Ectodermal cell (in vitro differentiated cells): ENCODE measurements around the gene NGEF.

ENCODE experiments used
- H3K27ac ChIP-seq: 2 replicates; pipeline ENCODE4 v1.7.0; 2013; ENCODE audit warnings: mild to moderate bottlenecking, low read depth, low read length; ENCODE audit not compliant: insufficient read depth, poor library complexity, severe bottlenecking
- H3K27me3 ChIP-seq: 2 replicates; pipeline ENCODE4 v1.7.0; 2013; ENCODE audit warnings: mild to moderate bottlenecking, low read length; ENCODE audit not compliant: insufficient read depth, control insufficient read depth, poor library complexity, severe bottlenecking
- H3K36me3 ChIP-seq: one replicate; pipeline ENCODE4 v1.7.0; 2013; ENCODE audit warnings: low read length; ENCODE audit not compliant: control insufficient read depth, insufficient read depth
- H3K4me1 ChIP-seq: one replicate; pipeline ENCODE4 v1.7.0; 2013; ENCODE audit warnings: low read length; ENCODE audit not compliant: control insufficient read depth, insufficient read depth
- H3K4me3 ChIP-seq: 2 replicates; pipeline ENCODE4 v1.7.0; 2013; ENCODE audit warnings: low read depth, low read length, control low read depth; ENCODE audit not compliant: insufficient read depth
- H3K9me3 ChIP-seq: 2 replicates; pipeline ENCODE4 v1.7.0; 2013; ENCODE audit warnings: mild to moderate bottlenecking, low read length, moderate library complexity; ENCODE audit not compliant: control insufficient read depth
- WGBS, 2 experiments: methylation state at CpG; one replicate each; pipeline ENCODE4 v1.1.7; 2013; ENCODE audit warnings: missing lambda C conversion rate in 2 of 2; 5-methylcytosine and 5-hydroxymethylcytosine counted together

NGEF gene

DNA sequence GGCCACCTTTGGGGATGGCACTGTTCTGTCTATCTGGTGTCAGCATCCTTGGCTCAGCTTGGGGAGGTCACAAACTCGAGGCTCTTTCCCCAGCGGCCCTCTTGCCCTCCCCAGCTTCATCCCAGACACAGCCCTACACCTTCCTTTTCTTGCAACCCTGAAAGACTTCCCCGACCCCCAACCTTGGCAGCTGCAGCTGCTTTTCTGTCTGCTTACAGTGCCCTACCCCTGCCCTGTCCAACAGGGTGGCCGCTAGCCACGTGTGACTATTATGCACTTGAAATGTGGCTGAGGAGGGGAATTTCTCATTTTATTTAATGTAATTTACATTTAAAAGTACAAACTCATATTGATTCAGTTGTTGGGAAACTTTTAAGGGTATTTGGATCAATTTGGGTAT lies 41.3 kb downstream of the NGEF start:
- 85 to 95% methylated on average over 3 of the region's 5 CpGs for WGBS, 2 experiments

DNA sequence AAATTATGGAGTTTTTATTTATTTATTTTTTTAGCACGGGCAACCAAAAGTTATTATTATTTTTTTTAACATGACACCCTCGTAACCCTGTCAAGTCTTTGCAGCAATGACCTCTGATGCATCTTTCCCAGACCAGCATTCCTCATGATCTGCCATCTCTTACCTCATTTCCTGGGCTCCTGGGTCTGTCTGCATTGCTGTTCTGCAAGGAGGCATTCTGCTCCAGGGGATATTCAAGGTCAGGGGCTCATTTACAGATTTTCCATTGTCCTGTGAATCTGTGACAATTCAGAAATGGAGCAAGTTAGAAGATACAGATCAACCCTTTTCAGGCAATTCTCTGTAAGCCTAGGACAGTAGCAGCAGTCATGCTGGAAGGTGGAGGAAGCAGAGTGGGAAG lies 43.0 kb downstream of the NGEF start:
- Histone ChIP-seq H3K36me3 (no peaks in the 10 kb centered on the region), H3K27ac (no peak overlapping the region), H3K27me3 (no peaks in the 10 kb centered on the region), H3K4me3 (no peak overlapping the region), H3K4me1 (no peaks in the 10 kb centered on the region), H3K9me3 (no peaks in the 10 kb centered on the region)
- WGBS, 2 experiments: 88 to 97% methylated on average over 2 of the region's 2 CpGs

More for the DNA sequence above, 41.3 kb downstream of the NGEF start:
- Histone ChIP-seq H3K27ac (no peak overlapping the region), H3K27me3 (no peaks in the 10 kb centered on the region), H3K36me3 (no peaks in the 10 kb centered on the region), H3K4me1 (no peaks in the 10 kb centered on the region), H3K9me3 (no peaks in the 10 kb centered on the region), H3K4me3 (no peak overlapping the region)

DNA sequence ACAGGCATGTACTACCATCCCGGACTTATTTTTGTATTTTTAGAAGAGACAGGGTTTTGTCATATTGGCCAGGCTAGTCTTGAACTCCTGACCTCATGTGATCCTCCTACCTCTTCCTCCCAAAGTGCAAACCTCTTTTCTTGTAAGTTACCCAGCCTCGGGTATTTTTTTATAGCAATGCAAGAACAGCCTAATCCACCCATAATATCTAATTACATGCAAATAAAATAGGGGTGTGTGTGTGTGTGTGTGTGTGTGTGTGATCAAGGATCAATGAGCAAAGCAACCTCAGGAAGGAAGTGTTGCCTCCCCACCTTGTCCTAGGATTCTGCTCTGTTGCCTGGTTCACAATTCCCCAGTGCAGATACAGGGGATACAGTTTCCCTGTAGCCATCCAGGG lies 45.6 kb downstream of the NGEF start:
- 94% methylated on average over 2 of the region's 2 CpGs for WGBS, 2 experiments
- Histone ChIP-seq H3K27me3 (no peaks in the 10 kb centered on the region), H3K36me3 (no peaks in the 10 kb centered on the region), H3K9me3 (no peaks in the 10 kb centered on the region), H3K4me3 (no peak overlapping the region), H3K27ac (no peak overlapping the region), H3K4me1 (no peaks in the 10 kb centered on the region)

DNA sequence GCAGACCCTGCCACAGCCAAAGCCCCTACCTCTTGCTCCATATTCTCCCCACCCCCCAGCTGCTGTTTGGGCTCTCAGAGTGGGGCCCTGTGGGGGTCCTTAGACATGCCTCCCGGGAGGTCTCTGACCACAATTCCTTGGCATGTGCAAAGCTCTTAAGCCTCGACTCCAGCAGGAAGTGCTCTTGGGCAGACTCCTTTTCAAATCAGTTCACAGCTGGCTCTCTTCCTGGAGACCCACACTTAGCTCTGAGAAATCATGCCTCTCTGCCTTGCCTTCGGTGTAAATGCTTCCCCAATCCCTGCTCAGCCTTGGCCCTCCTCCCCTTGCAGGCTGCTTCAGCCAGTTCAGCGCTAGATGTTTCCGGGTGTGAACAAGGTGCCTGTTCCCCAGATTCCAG lies 46.9 kb downstream of the NGEF start:
- 55 to 60% methylated on average over 5 of the region's 5 CpGs for WGBS, 2 experiments
- no peaks in the 10 kb centered on the region for H3K27me3 ChIP-seq
- H3K9me3 ChIP-seq: no peaks in the 10 kb centered on the region
- no peak overlapping the region for H3K27ac ChIP-seq
- no peaks in the 10 kb centered on the region for H3K4me1 ChIP-seq
- H3K36me3 ChIP-seq: no peaks in the 10 kb centered on the region
- no peak overlapping the region for H3K4me3 ChIP-seq

DNA sequence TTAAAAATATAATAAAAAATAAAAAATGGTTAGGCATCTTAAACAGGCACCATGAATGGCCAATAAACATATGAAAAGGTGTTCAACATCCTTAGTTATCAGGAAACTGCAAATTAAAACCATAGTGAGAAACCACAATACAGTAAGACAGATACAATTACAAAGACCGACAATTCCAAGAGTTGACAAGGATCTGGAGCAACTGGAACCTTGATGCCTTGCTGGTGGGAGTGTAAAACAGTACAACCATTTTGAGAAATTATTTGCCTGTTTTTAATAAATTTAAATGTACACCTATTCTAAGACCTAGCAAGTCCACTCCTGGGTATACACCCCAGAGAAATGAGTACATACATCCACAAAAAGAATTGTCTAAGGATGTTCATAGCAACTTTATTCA lies 49.1 kb downstream of the NGEF start:
- no peak overlapping the region for H3K27ac ChIP-seq
- H3K4me3 ChIP-seq: no peak overlapping the region
- H3K36me3 ChIP-seq: no peaks in the 10 kb centered on the region
- 80 to 100% methylated on average over 1 of the region's 1 CpG for WGBS, 2 experiments
- H3K27me3 ChIP-seq: no peaks in the 10 kb centered on the region
- H3K9me3 ChIP-seq: no peaks in the 10 kb centered on the region
- H3K4me1 ChIP-seq: no peaks in the 10 kb centered on the region

DNA sequence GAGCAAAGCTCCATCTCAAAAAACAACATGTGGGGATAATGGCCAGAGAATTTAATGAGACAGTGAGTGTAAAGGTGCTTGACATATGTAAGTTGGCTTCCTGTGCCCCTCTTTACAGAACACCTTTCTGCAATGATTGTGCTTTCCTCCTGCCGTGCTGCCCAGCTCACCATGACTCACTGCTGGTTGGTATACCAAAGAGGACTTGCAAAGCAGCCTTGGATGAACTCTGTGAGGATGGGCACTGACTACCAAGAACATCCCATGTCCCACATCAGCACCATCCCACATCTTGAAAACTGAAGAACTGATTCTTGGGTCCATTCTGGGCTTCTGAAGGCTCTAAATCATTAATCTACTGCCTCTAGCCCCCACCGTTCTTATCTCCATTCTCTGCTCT lies 52.2 kb downstream of the NGEF start:
- 62 to 71% methylated on average over 2 of the region's 2 CpGs for WGBS, 2 experiments

DNA sequence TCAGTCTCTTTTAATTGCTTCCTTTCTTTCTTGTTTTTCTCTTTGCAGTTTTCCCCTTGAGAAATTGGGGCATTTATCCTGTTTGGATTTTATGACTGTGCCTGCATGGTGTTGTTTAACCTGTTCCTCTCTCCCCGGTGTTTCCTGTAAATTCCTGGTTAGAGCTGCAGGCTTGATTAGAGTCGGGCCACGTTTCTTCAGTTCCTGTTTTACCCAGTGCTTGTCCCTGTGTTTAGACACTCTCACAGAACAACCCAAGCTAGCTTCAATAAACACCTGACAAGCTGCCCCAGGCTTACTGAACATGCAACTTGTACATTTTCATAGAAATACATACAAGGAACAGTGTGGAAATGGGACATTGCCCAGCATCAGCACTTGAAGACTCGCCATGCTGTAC lies 53.9 kb downstream of the NGEF start:
- no peak overlapping the region for H3K27ac ChIP-seq
- no peaks in the 10 kb centered on the region for H3K9me3 ChIP-seq
- WGBS, 2 experiments: 92 to 94% methylated on average over 4 of the region's 4 CpGs
- no peaks in the 10 kb centered on the region for H3K36me3 ChIP-seq
- no peak overlapping the region for H3K4me3 ChIP-seq
- no peaks in the 10 kb centered on the region for H3K4me1 ChIP-seq
- no peaks in the 10 kb centered on the region for H3K27me3 ChIP-seq

More for the DNA sequence above, 52.2 kb downstream of the NGEF start:
- H3K27me3 ChIP-seq: no peaks in the 10 kb centered on the region
- H3K4me1 ChIP-seq: no peaks in the 10 kb centered on the region
- H3K27ac ChIP-seq: no peak overlapping the region
- H3K36me3 ChIP-seq: no peaks in the 10 kb centered on the region
- no peak overlapping the region for H3K4me3 ChIP-seq
- no peaks in the 10 kb centered on the region for H3K9me3 ChIP-seq

DNA sequence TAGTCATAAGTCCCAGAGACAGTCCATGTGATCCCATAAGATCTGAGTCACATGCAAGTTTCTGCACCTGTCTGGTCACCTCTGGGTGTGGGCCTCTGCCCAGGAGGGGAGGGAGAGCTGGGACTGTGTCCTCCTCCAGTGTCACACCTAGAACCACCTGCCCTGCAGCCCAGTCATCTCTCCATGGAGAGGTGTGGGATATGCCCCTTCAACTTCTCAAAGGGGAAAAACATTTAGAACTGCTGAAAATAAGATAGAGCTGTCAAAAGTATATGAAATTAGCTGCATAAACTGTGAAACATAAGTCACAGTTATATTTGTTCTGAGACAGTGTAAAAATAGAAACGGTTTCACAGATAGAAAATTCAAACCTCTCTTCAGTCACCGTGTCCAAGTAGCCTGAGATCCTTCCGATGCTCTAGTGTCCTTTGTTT lies 55.4 kb downstream of the NGEF start:
- no peak overlapping the region for H3K27ac ChIP-seq
- no peak overlapping the region for H3K4me3 ChIP-seq
- no peaks in the 10 kb centered on the region for H3K4me1 ChIP-seq
- H3K27me3 ChIP-seq: no peaks in the 10 kb centered on the region
- 97 to 98% methylated on average over 3 of the region's 3 CpGs for WGBS, 2 experiments
- H3K36me3 ChIP-seq: no peaks in the 10 kb centered on the region
- no peaks in the 10 kb centered on the region for H3K9me3 ChIP-seq

DNA sequence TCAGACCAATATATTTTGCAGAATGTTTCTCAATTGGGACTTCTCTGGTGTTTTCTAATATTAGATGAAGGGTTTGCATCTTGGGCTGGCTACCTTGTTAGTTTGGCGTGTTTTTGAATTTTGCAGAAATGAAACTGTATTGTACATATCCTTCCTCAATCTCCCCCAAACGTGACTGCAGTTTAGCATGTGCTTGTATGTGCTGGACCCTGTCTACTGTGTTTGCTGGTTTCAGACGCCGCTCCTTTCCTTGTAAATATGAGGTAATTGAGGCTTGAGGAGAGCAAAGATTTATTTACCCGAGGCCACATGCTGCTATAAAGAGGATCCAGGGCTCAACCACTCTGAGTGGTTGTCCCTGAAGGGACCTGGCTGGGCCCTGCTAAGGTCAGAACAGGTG lies 57.2 kb downstream of the NGEF start:
- no peaks in the 10 kb centered on the region for H3K36me3 ChIP-seq
- H3K9me3 ChIP-seq: no peaks in the 10 kb centered on the region
- H3K27me3 ChIP-seq: no peaks in the 10 kb centered on the region
- H3K4me1 ChIP-seq: peaks cover 5% of the 10 kb centered on the region
- H3K27ac ChIP-seq: no peak overlapping the region
- H3K4me3 ChIP-seq: no peak overlapping the region
- 85 to 90% methylated on average over 4 to 5 of the region's 5 CpGs for WGBS, 2 experiments

DNA sequence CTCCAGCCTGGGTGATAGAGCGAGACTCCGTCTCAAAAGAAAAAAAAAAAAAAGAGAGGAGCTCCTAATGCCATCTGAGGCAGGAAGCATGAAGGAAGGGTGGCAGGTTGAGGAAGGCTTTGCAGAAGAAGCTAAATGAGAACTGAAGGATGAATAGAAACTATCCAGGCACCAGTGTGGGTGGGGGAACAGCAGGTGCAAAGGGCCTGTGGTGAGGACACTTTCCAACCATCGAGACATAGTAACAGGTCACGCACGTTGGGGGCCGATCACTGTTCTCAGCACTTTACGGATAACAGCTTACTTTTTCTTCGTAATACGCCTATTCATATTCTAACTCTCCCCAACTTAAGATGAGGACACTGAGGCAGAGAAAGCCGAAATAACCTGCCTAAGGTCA lies 58.4 kb downstream of the NGEF start:
- H3K9me3 ChIP-seq: no peaks in the 10 kb centered on the region
- no peaks in the 10 kb centered on the region for H3K36me3 ChIP-seq
- H3K4me1 ChIP-seq: peaks cover 5% of the 10 kb centered on the region
- H3K27me3 ChIP-seq: no peaks in the 10 kb centered on the region
- H3K27ac ChIP-seq: no peak overlapping the region
- WGBS, 2 experiments: 95 to 96% methylated on average over 10 of the region's 10 CpGs
- H3K4me3 ChIP-seq: no peak overlapping the region

DNA sequence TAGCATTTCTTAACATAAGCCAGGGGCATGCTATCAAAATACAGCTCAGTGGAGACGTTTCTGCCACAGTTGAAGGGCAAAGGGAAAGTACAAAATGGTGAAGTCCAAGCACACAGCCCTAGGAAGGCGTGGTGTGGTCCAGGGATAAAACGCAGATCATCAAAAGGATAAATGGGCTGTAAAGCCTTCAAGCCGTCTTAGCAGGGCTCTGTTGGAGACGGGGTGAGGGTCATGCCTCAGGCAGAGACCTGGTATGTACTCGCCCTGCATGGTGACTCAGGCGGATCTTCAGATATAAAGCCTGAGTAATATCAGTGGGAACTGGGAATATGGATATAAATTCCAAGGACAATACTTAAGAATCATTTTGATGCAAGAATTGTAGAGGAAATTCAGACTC lies 61.2 kb downstream of the NGEF start:
- Histone ChIP-seq H3K4me1 (peaks cover 5% of the 10 kb centered on the region), H3K4me3 (no peak overlapping the region), H3K9me3 (no peaks in the 10 kb centered on the region), H3K27ac (no peak overlapping the region), H3K36me3 (no peaks in the 10 kb centered on the region), H3K27me3 (no peaks in the 10 kb centered on the region)
- 78 to 79% methylated on average over 7 of the region's 7 CpGs for WGBS, 2 experiments
